LNCaP clone FGC (cell line): ENCODE data around the gene SKAP1.
"Not testable (repeated sequence)": the region's sequence is repeated elsewhere in the genome, so short reads cannot be mapped to it uniquely, and the experiment has no call there.

Source experiments
- DNase-seq: peaks from one replicate; pipeline ENCODE4 v3.0.0-alpha.2; 2011; ENCODE audit warnings: low read depth
- H3K4me3 ChIP-seq: 2 replicates; pipeline ENCODE4 v1.5.1; 2011; ENCODE audit warnings: mild to moderate bottlenecking, low read depth, low read length, control low read depth
- CTCF ChIP-seq: IDR thresholded peaks from 2 replicates; pipeline ENCODE4 v1.5.1; 2012; ENCODE audit warnings: mild to moderate bottlenecking; ENCODE audit not compliant: control insufficient read depth, insufficient read depth; ENCODE audit errors: extremely low read depth

The SKAP1 gene

GRCh38 chr17:48295362-48296288, 134.4 kb downstream of the SKAP1 start:
- DNase-seq, result no peak
- H3K4me3 ChIP-seq, result no peak overlapping the region
- no peak for TF ChIP-seq CTCF

- no peak for DNase-seq
- no peak overlapping the region for H3K4me3 ChIP-seq
- no peak for TF ChIP-seq CTCF
Observed at GRCh38 chr17:48294806-48295361, 135.1 kb downstream of the SKAP1 start.

- no peak for TF ChIP-seq CTCF
- no peak for DNase-seq
- no peak overlapping the region for H3K4me3 ChIP-seq
Observed at GRCh38 chr17:48294020-48294805, 135.8 kb downstream of the SKAP1 start.

GRCh38 chr17:48293319-48294019, 136.5 kb downstream of the SKAP1 start:
- H3K4me3 ChIP-seq, result no peak overlapping the region
- no peak for DNase-seq
- TF ChIP-seq CTCF, result no peak

GRCh38 chr17:48290378-48290777, 139.6 kb downstream of the SKAP1 start:
- H3K4me3 ChIP-seq, result no peak overlapping the region
- TF ChIP-seq CTCF, result no peak
- no peak for DNase-seq

GRCh38 chr17:48286917-48287316, 143.1 kb downstream of the SKAP1 start:
- DNase-seq, result not testable (repeated sequence)

More at GRCh38 chr17:48286917-48287316, 143.1 kb downstream of the SKAP1 start:
- H3K4me3 ChIP-seq, result not testable (repeated sequence)
